GM12801 (cell line): ENCODE data around the gene FCHSD2.

ENCODE experiments used
- TF ChIP-seq, protein P1 (sequence below): IDR thresholded peaks from one replicate; pipeline ENCODE4 v1.5.1; 2011; ENCODE audit warnings: control low read depth; ENCODE audit not compliant: insufficient read length; ENCODE audit errors: extremely low read depth

The FCHSD2 gene

GRCh38 chr11:72983560-72983959 lies 158.6 kb downstream of the FCHSD2 start:
- TF ChIP-seq, protein P1, sequence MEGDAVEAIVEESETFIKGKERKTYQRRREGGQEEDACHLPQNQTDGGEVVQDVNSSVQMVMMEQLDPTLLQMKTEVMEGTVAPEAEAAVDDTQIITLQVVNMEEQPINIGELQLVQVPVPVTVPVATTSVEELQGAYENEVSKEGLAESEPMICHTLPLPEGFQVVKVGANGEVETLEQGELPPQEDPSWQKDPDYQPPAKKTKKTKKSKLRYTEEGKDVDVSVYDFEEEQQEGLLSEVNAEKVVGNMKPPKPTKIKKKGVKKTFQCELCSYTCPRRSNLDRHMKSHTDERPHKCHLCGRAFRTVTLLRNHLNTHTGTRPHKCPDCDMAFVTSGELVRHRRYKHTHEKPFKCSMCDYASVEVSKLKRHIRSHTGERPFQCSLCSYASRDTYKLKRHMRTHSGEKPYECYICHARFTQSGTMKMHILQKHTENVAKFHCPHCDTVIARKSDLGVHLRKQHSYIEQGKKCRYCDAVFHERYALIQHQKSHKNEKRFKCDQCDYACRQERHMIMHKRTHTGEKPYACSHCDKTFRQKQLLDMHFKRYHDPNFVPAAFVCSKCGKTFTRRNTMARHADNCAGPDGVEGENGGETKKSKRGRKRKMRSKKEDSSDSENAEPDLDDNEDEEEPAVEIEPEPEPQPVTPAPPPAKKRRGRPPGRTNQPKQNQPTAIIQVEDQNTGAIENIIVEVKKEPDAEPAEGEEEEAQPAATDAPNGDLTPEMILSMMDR, result no peak

DNA sequence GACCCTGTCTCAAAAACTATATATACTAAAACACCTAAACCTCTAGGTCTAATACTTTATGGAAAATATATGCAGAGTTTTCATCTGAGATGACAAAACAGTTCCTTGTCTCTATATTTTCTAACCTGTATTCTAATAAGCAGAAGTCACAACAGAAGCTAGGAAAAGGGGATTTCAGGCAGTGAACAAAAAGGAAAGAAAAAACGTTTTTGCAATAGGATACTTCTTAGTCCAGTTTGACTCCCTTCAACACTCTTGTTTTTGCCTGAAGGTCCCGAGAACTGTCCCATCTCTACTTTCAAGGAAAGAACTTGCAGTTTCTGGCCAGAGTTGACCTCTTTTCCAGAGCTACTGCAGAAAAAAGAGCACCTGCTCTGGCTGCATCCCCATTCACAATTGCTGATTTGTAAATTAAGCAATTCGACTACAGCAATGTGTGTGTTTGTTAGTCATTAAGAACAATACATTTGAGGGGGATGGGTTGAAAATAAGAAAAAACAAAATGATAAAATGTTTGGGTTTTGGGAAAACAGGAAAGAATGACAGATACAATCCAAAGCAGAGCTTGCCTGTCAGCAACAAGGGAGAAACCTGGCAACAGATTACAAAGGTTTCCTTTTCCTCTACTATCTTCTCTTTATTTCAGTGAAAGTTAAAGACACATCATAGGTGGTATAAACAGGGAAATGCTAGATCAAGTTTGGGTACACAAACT lies 160.0 kb downstream of the FCHSD2 start:
- TF ChIP-seq, protein P1, result no peak

- TF ChIP-seq, protein P1, result no peak
These were observed 161.0 kb downstream of the FCHSD2 start for GRCh38 chr11:72981080-72981479.

GRCh38 chr11:72975778-72976521 lies 166.2 kb downstream of the FCHSD2 start:
- TF ChIP-seq, protein P1, result no peak

- TF ChIP-seq, protein P1, result no peak
These were observed 167.5 kb downstream of the FCHSD2 start for GRCh38 chr11:72974487-72975205.

DNA sequence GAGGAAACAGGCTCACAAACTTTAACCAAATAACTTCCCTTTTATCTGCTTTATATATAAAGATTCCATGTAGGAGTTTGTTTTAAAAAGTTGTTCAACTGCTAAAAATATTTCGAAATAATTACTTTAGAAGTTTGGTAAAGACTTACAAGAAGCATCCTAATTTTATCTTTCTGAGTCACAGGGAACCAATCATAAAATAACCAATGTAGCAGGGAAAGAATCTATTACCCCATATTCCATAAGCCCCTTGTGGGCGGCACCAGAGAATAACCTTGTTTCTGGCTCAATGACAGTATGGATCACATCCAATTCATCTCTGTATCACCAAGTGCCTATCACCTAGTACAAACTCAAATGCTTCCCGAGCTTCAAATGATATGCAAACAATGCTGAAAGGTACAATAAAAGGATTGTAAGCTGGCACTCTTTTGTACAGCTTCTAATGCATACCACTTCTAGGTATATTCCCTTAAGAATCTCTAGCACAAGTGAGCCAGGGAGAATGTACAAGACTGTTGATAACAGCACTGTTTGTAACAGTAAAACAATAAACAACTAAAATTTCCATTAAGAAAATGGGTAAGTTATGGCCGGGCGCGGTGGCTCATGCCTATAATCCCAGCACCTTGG lies 169.5 kb downstream of the FCHSD2 start:
- TF ChIP-seq, protein P1, result no peak

DNA sequence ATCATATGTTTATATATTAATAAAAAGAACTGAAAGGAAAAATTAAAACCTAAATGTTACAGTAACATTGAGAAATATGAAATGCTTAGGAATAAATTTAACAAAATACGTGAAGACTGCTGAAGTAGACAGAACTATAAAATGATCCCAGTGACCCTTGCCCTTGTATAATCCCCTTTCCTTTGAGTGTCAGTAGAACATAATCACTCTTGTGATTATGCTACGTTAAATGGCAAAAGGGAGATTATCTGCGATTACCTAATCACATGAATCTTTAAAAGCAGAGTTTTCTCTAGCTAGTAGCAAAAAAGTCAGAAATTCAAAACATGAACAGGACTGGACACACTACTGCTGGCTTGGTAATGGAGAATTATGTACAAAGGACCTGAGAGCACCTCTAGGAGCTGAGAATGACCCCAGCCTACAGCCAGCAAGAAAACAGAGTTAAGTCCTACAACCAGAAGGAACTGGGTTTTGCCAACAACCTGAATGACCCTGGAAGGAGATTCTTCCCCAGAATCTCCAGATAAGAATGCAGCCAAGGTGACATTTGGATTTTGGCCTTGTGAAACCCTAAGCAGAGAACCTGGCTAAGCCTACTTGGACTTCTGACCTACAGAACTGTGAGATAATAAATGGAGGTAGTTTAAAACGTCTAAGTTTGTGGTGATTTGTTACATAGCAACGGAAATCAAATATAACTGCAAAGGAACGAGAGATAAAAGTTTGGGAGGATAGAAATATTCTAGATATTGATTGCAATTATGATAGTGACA lies 170.7 kb downstream of the FCHSD2 start:
- TF ChIP-seq, protein P1, result no peak
